Liver (tissue), 3 donors: Measurements from ENCODE around the gene OPN1SW.

Experiments
- EGR1 ChIP-seq, 2 donors: IDR thresholded peaks; 2 replicates each; pipeline ENCODE4 v1.6.1; 2016 to 2018; ENCODE audit warnings: antibody characterized with exemption in 2 of 2, low read depth in 2 of 2
- GABPA ChIP-seq, 2 donors: IDR thresholded peaks in 1 of 2; conservative IDR thresholded peaks in 1 of 2; 2 replicates each; pipeline ENCODE4 v1.6.1; 2016; ENCODE audit warnings: antibody characterized with exemption in 2 of 2, mild to moderate bottlenecking in 1 of 2, moderate library complexity in 1 of 2
- NR2F2 ChIP-seq: IDR thresholded peaks from 2 replicates; pipeline ENCODE4 v1.6.1; 2016; ENCODE audit warnings: antibody characterized with exemption
- RXRA ChIP-seq, 2 donors: IDR thresholded peaks; 2 replicates each; pipeline ENCODE4 v1.6.1; 2017 to 2018; ENCODE audit warnings: antibody characterized with exemption in 2 of 2, mild to moderate bottlenecking in 1 of 2
- SP1 ChIP-seq: IDR thresholded peaks from 2 replicates; pipeline ENCODE4 v1.6.1; 2018; ENCODE audit warnings: antibody characterized with exemption, mild to moderate bottlenecking
- TAF1 ChIP-seq: conservative IDR thresholded peaks from 2 replicates; pipeline ENCODE4 v1.6.1; 2016; ENCODE audit warnings: antibody characterized with exemption, mild to moderate bottlenecking
- YY1 ChIP-seq: IDR thresholded peaks from 2 replicates; pipeline ENCODE4 v1.6.1; 2016; ENCODE audit warnings: antibody characterized with exemption, mild to moderate bottlenecking
- TF ChIP-seq, protein P1 (sequence below): fragments of 150-350 bp; IDR thresholded peaks from 2 replicates; pipeline ENCODE4 v1.5.1; 2017; ENCODE audit warnings: improper control_type of control experiment, low read depth, low read length; ENCODE audit not compliant: missing input control
- TF ChIP-seq, protein P2 (sequence below): IDR thresholded peaks from 2 replicates; pipeline ENCODE4 v1.6.1; 2016; ENCODE audit warnings: antibody characterized with exemption
- TF ChIP-seq, protein P3 (sequence below): IDR thresholded peaks from 2 replicates; pipeline ENCODE4 v1.6.1; 2016; ENCODE audit warnings: antibody characterized with exemption
- TF ChIP-seq, protein P4 (sequence below): IDR thresholded peaks from 2 replicates; pipeline ENCODE4 v1.6.1; 2016; ENCODE audit warnings: antibody characterized with exemption, mild to moderate bottlenecking
- TF ChIP-seq, protein P5 (sequence below): IDR thresholded peaks from 2 replicates; pipeline ENCODE4 v1.6.1; 2016; ENCODE audit warnings: antibody characterized with exemption
- donor health status: healthy.
- donor health status: healthy.

DNA sequence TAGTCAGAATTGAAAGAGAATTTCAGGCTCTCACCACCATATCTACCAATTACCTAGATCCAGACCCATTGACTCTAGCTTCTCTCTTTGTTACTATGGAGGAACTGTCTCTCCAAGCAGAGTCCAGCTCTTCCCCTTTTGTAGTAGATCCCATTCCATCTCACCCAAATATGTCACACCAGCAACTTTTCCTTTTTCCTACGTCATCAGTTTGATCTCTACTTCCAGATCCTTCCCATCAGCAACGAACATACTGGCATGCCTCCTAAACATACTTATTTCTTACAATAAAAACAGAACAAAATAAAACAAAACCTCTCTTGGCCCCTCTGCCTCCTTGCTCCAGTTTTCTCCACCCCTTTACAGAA, 42.3 kb downstream of the OPN1SW start:
- TF ChIP-seq SP1 (no peak), RXRA (IDR thresholded peaks at IDR 0.05) (no peak), YY1 (no peak), TAF1 (no peak), GABPA (IDR thresholded peaks at IDR 0.05 in 1 of 2, conservative IDR thresholded peaks at IDR 0.05 in 1 of 2) (no peak), EGR1 (IDR thresholded peaks at IDR 0.05; ENCODE audit: low read depth in 2 of 2) (no peak), NR2F2 (no peak)
- TF ChIP-seq, protein P1, sequence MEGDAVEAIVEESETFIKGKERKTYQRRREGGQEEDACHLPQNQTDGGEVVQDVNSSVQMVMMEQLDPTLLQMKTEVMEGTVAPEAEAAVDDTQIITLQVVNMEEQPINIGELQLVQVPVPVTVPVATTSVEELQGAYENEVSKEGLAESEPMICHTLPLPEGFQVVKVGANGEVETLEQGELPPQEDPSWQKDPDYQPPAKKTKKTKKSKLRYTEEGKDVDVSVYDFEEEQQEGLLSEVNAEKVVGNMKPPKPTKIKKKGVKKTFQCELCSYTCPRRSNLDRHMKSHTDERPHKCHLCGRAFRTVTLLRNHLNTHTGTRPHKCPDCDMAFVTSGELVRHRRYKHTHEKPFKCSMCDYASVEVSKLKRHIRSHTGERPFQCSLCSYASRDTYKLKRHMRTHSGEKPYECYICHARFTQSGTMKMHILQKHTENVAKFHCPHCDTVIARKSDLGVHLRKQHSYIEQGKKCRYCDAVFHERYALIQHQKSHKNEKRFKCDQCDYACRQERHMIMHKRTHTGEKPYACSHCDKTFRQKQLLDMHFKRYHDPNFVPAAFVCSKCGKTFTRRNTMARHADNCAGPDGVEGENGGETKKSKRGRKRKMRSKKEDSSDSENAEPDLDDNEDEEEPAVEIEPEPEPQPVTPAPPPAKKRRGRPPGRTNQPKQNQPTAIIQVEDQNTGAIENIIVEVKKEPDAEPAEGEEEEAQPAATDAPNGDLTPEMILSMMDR, result no peak
- TF ChIP-seq, protein P2, sequence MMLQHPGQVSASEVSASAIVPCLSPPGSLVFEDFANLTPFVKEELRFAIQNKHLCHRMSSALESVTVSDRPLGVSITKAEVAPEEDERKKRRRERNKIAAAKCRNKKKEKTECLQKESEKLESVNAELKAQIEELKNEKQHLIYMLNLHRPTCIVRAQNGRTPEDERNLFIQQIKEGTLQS, result no peak
- TF ChIP-seq, protein P3, sequence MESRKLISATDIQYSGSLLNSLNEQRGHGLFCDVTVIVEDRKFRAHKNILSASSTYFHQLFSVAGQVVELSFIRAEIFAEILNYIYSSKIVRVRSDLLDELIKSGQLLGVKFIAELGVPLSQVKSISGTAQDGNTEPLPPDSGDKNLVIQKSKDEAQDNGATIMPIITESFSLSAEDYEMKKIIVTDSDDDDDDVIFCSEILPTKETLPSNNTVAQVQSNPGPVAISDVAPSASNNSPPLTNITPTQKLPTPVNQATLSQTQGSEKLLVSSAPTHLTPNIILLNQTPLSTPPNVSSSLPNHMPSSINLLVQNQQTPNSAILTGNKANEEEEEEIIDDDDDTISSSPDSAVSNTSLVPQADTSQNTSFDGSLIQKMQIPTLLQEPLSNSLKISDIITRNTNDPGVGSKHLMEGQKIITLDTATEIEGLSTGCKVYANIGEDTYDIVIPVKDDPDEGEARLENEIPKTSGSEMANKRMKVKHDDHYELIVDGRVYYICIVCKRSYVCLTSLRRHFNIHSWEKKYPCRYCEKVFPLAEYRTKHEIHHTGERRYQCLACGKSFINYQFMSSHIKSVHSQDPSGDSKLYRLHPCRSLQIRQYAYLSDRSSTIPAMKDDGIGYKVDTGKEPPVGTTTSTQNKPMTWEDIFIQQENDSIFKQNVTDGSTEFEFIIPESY, result no peak
- TF ChIP-seq, protein P4, sequence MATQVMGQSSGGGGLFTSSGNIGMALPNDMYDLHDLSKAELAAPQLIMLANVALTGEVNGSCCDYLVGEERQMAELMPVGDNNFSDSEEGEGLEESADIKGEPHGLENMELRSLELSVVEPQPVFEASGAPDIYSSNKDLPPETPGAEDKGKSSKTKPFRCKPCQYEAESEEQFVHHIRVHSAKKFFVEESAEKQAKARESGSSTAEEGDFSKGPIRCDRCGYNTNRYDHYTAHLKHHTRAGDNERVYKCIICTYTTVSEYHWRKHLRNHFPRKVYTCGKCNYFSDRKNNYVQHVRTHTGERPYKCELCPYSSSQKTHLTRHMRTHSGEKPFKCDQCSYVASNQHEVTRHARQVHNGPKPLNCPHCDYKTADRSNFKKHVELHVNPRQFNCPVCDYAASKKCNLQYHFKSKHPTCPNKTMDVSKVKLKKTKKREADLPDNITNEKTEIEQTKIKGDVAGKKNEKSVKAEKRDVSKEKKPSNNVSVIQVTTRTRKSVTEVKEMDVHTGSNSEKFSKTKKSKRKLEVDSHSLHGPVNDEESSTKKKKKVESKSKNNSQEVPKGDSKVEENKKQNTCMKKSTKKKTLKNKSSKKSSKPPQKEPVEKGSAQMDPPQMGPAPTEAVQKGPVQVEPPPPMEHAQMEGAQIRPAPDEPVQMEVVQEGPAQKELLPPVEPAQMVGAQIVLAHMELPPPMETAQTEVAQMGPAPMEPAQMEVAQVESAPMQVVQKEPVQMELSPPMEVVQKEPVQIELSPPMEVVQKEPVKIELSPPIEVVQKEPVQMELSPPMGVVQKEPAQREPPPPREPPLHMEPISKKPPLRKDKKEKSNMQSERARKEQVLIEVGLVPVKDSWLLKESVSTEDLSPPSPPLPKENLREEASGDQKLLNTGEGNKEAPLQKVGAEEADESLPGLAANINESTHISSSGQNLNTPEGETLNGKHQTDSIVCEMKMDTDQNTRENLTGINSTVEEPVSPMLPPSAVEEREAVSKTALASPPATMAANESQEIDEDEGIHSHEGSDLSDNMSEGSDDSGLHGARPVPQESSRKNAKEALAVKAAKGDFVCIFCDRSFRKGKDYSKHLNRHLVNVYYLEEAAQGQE, result no peak
- TF ChIP-seq, protein P5, sequence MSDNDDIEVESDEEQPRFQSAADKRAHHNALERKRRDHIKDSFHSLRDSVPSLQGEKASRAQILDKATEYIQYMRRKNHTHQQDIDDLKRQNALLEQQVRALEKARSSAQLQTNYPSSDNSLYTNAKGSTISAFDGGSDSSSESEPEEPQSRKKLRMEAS, result no peak
